Stimulated activated CD4-positive, alpha-beta T cell treated with anti-CD3 and anti-CD28 coated beads, Interleukin-2, amount 100 ng/mL, for 48 hours (primary cell): ENCODE results near the gene NAALADL2.
"Not testable (repeated sequence)": the region's sequence is repeated elsewhere in the genome, so short reads cannot be mapped to it uniquely, and the experiment has no call there.

Source experiments
- DNase-seq, 2 donors: peaks; one replicate each; pipeline ENCODE4 v3.0.0-alpha.2; 2020

NAALADL2 gene

GRCh38 chr3:175731543-175731942 lies 872.4 kb downstream of the NAALADL2 start:
- DNase-seq: no peak

- no peak for DNase-seq
Measured at GRCh38 chr3:175732017-175732416, 872.9 kb downstream of the NAALADL2 start.

GRCh38 chr3:175735866-175736265 lies 876.7 kb downstream of the NAALADL2 start:
- no peak for DNase-seq

DNA sequence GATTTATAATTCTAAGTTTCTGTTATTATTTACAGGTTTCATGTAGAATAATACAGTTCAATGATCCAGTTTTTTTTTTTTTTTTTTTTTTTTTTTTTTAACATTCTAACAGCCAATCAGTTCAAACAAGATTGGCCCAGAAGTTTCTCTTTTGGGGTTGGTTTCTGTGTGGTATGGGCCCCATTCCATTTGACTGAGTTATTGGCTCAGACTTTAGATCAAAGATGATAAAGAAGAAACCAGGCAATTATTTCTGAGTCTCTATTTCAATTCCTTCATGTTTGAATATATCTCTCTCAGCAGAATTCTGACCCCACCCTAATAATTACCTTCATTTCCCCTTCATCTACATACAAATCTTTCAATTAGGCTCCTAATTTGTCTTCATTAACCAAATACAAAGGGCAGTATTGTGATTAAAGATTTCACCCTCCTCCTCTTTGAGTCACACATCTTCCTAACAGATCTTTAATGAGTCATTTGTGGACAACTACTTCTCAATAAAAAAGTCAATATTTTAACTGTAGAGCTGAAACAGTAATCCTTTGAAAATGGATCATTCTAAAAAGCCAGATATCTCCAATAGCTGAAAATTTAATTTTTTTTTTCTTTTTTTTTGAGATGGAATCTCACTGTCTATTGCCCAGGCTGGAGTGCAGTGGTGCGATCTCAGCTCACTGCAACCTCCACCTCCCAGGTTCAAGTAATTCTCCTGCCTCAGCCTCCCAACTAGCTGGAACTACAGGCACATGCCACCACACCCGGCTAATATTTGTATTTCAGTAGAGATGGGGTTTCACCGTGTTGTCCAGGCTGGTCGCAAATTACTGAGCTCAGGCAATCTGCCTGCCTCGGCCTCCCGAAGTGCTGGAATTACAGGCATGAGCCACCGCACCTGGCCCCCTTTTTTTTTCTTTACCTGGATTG lies 878.8 kb downstream of the NAALADL2 start:
- DNase-seq: no peak

GRCh38 chr3:175741951-175742350 lies 882.8 kb downstream of the NAALADL2 start:
- DNase-seq: no peak

DNA sequence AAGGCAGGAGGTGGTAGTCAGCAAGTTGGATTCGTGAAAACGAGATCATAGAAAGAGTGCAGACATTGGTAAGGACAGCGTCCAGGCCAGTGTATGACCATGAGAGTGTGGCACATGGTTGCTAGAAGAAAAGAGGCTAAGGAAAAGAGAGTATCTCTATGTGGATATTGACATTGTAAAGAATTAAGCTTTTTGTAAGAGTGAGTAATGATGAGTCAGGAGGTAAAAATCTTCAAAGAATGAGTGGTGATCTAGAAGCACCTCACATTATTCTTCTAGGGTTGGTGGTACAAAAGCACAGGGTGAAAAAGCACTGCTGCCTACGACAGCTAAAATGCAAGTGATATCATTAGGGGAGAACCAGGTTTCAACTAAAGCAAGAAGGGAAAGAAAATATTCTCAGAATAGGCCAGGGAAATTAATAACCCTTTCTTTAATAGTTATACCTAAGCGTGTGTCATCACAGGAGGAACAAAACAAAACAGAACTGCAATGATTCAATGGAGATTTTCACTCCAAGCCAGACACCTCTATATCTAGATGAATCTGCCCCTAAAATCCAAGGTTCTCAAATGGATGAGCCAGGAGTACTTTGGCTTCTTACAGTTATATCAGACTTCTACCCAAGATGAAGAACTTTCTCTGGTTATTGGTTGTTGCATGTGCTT lies 884.7 kb downstream of the NAALADL2 start:
- no peak for DNase-seq

- no peak for DNase-seq
Measured at GRCh38 chr3:175746308-175746707, 887.2 kb downstream of the NAALADL2 start.

DNA sequence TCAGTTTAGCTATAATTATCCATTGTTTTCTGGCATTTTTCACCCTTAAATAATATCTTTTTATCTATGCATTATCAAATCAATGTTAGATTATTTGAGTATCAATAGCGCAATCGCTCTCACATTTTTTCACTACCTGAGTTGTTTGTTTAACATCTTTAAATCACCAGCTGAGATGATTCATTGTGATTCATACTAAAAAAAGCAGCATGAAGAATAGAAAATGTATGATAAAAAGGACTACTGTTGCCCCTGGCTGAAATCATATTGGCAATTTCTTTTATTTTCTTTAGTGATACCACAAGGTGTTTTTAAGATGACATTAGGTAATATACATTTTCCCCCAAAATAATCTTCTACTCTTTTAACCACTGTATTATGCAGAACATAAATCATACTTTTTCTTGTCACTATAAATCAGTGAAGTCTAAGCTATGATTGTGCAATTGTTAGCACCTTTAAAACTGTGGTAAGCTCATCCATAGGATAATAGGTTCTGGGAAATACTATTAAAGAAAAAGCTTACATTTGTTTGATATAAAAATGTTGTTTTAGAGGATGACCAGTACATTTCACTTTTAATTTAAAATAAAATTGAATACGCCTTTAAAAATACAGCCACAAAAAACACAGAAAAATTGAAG lies 889.1 kb downstream of the NAALADL2 start:
- DNase-seq: no peak

- DNase-seq: no peak
Measured at GRCh38 chr3:175749981-175750380, 890.8 kb downstream of the NAALADL2 start.

DNA sequence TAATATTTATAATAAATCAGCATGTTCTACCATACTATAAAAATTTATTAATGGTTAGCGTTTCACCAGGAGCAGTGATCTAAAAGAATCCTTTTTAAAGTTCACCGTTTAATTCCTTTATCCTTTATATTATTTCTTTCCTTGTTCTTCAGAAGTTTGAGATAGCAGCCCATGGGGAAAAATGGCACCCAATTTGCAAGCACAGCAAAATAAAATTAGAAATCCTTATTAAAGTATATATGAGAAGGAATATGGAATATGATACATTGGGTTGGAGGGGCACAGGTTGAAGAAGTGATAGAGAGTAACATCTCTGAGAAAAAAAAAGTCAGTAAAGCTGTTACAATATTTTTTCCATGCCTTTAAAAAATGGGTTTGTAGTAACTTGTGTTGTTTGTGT lies 892.0 kb downstream of the NAALADL2 start:
- no peak for DNase-seq

DNA sequence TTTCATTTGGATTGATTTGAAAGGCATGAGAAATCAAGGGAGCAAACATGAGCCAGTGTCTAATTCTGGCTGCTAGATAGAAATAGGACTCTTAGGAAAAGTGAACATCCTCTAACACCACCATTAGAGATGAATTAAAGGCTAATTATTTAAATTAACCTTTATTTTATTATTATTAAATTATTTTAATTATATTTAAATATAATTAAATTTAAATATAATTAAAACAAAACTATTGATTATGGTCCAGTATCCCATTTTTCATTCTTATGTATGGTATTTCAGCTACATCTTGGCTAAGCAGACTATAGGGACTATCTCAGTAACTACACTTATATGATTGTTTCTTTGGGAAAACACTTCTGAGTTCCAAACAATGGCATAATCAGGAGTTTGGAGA lies 904.8 kb downstream of the NAALADL2 start:
- no peak for DNase-seq

DNA sequence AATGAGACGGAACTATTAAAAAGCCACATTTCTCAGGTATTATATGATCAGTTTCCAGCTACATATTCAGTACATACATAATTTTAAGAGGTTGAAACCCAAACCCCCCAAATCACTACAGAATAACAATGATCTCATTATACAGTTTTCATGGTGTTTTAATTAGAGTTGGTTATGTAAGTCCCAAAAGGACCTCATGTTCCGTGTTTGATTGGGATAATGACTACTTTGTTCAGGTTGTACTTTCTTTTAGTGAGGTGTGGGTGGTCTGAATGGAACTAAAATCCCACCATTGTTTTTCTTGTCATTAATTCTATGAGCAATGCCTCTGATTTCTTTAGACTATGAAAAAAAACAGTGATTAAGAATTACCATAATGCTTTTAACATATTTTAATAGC lies 905.6 kb downstream of the NAALADL2 start:
- DNase-seq: no peak

GRCh38 chr3:175770426-175770825 lies 911.3 kb downstream of the NAALADL2 start:
- DNase-seq: no peak

DNA sequence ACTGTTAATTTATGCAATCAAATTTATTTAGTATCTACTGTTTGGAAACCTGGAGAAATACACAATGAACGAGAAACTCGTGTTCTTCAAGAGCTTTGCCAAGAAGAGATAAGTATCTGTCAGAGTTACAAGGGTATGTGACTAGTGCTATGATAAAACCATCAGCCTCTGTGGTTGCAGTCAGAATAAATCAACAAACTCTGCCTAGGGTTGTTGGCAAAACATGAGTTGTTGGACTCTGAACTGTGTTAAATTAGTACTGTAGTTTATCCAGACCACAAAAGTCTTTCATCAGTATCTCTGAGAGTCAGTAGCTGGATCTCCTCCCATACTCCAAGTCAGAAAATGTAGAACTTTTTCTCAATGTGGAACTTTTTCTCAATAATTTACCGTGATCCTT lies 918.4 kb downstream of the NAALADL2 start:
- no peak for DNase-seq

DNA sequence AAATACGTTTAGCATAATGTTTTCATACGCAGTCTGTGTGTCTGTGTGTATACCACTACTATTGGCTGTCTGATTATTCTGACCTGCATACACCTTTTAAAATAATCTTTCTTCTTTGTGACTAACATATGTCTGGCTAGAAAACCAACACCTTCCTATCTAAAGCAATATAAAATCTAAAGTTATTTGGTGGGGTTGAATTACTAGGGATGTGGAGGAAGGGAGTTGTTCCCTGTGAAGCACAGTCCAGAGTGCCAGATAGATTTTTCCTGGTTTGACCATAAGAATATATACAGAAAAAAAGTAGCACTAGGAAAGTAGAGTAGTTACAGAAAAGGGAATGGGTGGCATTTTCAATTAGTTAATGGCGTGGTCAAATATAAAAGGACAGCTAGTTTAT lies 918.8 kb downstream of the NAALADL2 start:
- no peak for DNase-seq

DNA sequence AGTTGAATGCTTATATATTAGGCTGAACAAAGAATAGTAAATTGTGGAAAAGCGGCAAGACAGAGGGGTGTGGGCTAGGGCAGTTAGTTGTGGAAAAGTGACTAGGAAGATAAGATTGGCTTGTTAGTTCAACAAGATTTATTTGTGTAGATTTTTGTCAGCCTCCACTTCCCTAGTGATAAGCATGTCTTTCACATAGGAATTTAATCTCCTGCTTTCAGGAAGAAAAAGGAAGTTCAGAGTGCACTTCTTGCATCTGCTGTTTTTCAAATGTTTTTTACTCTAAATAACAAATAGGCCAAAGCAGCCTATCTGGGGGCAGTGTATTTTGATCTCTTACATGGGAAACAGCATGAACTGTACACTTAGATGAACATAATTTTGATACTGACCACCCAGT lies 919.9 kb downstream of the NAALADL2 start:
- DNase-seq: no peak

- DNase-seq: not testable (repeated sequence)
Measured at GRCh38 chr3:175787109-175787508, 928.0 kb downstream of the NAALADL2 start.

GRCh38 chr3:175792245-175792644 lies 933.1 kb downstream of the NAALADL2 start:
- no peak for DNase-seq

DNA sequence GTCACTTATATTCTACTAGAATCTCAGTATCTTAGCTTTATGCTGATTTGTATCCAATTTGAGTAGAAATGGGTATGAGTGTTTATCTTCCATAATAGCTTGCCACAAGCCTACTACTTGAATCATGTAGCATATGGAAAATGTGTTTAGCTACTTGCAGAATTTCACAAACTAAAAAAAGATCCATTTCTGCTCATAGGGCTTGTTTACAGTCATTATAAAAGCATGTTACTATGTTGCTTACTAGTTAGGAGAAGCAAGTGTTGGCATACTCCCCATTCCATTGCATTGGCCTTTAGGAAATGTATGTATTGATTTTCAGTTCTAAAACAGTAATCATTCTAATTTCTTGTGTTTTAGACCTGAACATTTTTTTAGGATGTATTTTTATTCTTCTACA lies 939.2 kb downstream of the NAALADL2 start:
- no peak for DNase-seq

DNA sequence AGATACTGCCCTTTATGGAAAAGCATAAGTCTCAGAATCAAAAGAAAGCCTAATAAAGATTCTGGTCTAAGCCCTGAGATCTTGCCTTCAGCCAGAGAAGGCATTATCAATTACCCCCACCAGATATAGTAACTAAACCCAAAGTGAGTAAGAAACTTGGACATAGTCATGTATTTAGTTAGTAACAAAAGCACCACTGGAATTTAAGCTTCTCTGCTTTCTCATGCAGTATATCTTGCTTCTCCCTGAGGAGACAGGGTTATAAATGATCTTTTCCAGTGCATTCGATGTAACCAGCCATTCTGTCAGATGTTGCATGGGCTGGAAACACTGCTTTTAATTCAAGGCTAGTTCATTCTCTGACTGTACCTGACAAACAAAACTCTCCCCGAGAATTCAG lies 946.7 kb downstream of the NAALADL2 start:
- DNase-seq: no peak

DNA sequence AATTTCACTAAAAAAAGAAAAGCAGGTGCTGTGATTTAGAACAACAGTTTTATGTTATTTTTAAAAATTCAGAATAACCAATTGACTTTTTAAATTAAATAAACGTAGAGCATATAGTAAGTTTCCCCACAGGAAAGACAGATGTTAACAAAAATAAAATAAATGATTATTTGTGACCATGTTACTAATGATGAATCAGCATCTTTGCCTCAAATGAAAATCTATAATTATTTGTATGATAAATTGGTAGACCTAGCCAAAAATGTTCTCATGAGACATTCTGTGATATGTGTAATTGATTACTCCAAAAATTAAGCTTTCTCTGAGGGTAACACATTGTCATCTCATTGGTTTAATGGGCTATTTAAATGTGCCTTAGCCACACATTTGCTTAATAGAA lies 948.0 kb downstream of the NAALADL2 start:
- no peak for DNase-seq

DNA sequence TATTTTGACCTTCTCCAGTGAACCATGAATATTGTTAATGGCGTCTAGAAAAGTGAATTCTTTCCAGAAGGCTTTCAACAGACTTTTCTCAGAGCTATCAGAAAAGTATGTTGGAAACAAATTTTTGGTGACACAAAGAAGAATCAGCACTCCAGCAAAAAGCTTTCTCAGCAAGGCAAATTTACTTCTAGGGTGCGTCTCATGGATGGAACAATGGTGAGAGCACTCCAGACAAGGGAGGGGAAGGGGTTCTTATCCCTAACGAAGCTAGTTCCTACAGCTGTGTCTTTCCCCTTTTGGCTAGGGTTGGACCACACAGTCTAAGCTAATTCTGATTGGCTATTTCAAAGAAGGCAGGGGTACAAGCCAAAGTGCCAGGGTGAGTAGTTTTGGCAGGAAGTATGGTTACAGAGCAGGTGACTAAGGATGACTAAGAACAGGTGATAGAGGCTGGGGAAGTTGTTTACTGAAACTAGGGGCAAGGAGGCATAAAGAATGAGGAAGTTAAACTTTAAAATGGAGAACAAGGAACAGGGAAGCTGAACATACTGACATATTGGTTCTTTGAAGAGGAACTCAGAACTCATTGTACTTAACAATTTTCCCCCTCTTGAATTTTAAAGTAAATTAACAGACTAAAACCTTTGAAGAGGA lies 959.8 kb downstream of the NAALADL2 start:
- DNase-seq: no peak

- DNase-seq: not testable (repeated sequence)
Measured at GRCh38 chr3:175822766-175823491, 963.8 kb downstream of the NAALADL2 start.
